Endothelial cell of umbilical vein (primary cell): ENCODE measurements around the gene SLC35G3. TPM values are rescaled to one million over a fixed set of nuclear protein-coding genes. Genes with fewer than 3 reads are reported as not detected.

Experiments
- BruUV-seq: library from RNA; stranded (reverse); fragments of 400-500 nt; replicated peaks from 2 replicates; lab custom pipeline; 2021; lab: Mats Ljungman, UMichigan
- CTCF ChIA-PET: fragments of 300-600, 350-600 bp; sonication (Branson Sonifier 250); formaldehyde crosslinking; loops from one replicate; lab custom pipeline; 2021; ENCODE audit warnings: antibody characterized with exemption, inconsistent platforms; lab: Charles Lee
- POLR2A ChIA-PET: fragments of 300-600, 350-600 bp; sonication (Branson Sonifier 250); formaldehyde crosslinking; loops from one replicate; lab custom pipeline; 2021; ENCODE audit warnings: antibody characterized with exemption, inconsistent platforms; lab: Charles Lee
- DNase-seq: peaks from one replicate; pipeline ENCODE4 v3.0.0-alpha.2; 2011; ENCODE audit warnings: low read depth, low spot score
- FAIRE-seq: peaks from 2 replicates; lab custom pipeline; 2011; peaks lifted over from hg19 to GRCh38; lab: Jason Lieb, UNC
- H2AFZ ChIP-seq: 2 replicates; pipeline ENCODE4 v1.6.0; 2012; ENCODE audit warnings: low read depth, low read length, control low read depth, inconsistent platforms
- H3K27ac ChIP-seq: 2 replicates; pipeline ENCODE4 v1.5.1; 2011; ENCODE audit warnings: low read depth, mild to moderate bottlenecking, control low read depth, low read length, moderate library complexity; ENCODE audit not compliant: insufficient read depth
- H3K27me3 ChIP-seq, 2 experiments: 2 replicates each; pipeline versions ENCODE4 v1.6.0 to v1.6.1; 2011; ENCODE audit warnings: low read length in 2 of 2, mixed read lengths in 1 of 2; ENCODE audit not compliant: control insufficient read depth in 2 of 2, insufficient read depth in 2 of 2
- H3K36me3 ChIP-seq, 2 experiments: 2 replicates in 1 of 2; 3 replicates in 1 of 2; pipeline ENCODE4 v1.5.1; 2011; ENCODE audit warnings: low read length in 2 of 2, mild to moderate bottlenecking in 1 of 2, moderate library complexity in 1 of 2; ENCODE audit not compliant: control insufficient read depth in 2 of 2, insufficient read depth in 2 of 2; ENCODE audit errors: extremely low read depth in 1 of 2
- H3K4me1 ChIP-seq: 3 replicates; pipeline ENCODE4 v1.5.1; 2011; ENCODE audit warnings: mild to moderate bottlenecking, low read length; ENCODE audit not compliant: control insufficient read depth, insufficient read depth; ENCODE audit errors: extremely low read depth
- H3K4me2 ChIP-seq: 2 replicates; pipeline ENCODE4 v1.6.1; 2011; ENCODE audit warnings: low read length, control low read depth, mixed read lengths; ENCODE audit not compliant: insufficient read depth
- H3K4me3 ChIP-seq, 3 experiments: fragments of 200-600 bp in 1 of 3; sonication (generic), shearing (Covaris generic) in 1 of 3; replicated peaks in 1 of 3; 2 replicates each; pipeline ENCODE4 v1.5.1; 2011 to 2016; ENCODE audit warnings: control low read depth in 3 of 3, low read length in 3 of 3, mild to moderate bottlenecking in 2 of 3, inconsistent platforms in 1 of 3, low read depth in 1 of 3, moderate library complexity in 1 of 3; ENCODE audit not compliant: insufficient read depth in 1 of 3
- H3K79me2 ChIP-seq: 2 replicates; pipeline ENCODE4 v1.6.0; 2012; ENCODE audit warnings: low read length, inconsistent platforms; ENCODE audit not compliant: control insufficient read depth, insufficient read depth
- H3K9ac ChIP-seq: replicated peaks from 2 replicates; pipeline ENCODE3; 2011; ENCODE audit warnings: low read length, control low read depth; ENCODE audit not compliant: insufficient read depth; ENCODE audit errors: extremely low read depth
- H3K9me1 ChIP-seq: replicated peaks from 3 replicates; pipeline ENCODE4 v1.6.0; 2011; ENCODE audit warnings: mild to moderate bottlenecking, low read length; ENCODE audit not compliant: control insufficient read depth, insufficient read depth; ENCODE audit errors: extremely low read depth
- H3K9me3 ChIP-seq: replicated peaks from 2 replicates; pipeline ENCODE4 v1.5.1; 2012; ENCODE audit warnings: low read length, inconsistent platforms; ENCODE audit not compliant: control insufficient read depth, insufficient read depth
- H4K20me1 ChIP-seq: replicated peaks from 2 replicates; pipeline ENCODE3; 2011; ENCODE audit warnings: mild to moderate bottlenecking, low read length; ENCODE audit not compliant: control insufficient read depth, insufficient read depth; ENCODE audit errors: extremely low read depth
- CTCF ChIP-seq, 2 donors: IDR thresholded peaks; 1 replicate in 1 of 2; 2 replicates in 1 of 2; pipeline ENCODE4 v1.5.1; 2011; ENCODE audit warnings: low read length in 2 of 2, mild to moderate bottlenecking in 2 of 2, moderate library complexity in 2 of 2, control low read depth in 1 of 2, inconsistent platforms in 1 of 2, low read depth in 1 of 2; ENCODE audit not compliant: insufficient read depth in 1 of 2; ENCODE audit errors: extremely low read depth in 1 of 2
- EZH2 ChIP-seq: IDR thresholded peaks from 2 replicates; pipeline ENCODE4 v1.6.1; 2012; ENCODE audit warnings: borderline replicate concordance, low read depth, mild to moderate bottlenecking, moderate library complexity, low read length, inconsistent platforms; ENCODE audit not compliant: severe bottlenecking
- FOS ChIP-seq: IDR thresholded peaks from 2 replicates; pipeline ENCODE4 v1.6.1; 2011; ENCODE audit warnings: mild to moderate bottlenecking, low read length, moderate library complexity, borderline replicate concordance; ENCODE audit not compliant: insufficient read depth
- GATA2 ChIP-seq: IDR thresholded peaks from 2 replicates; pipeline ENCODE4 v1.7.0; 2011; ENCODE audit warnings: low read depth, mild to moderate bottlenecking, moderate library complexity, mixed read lengths, low read length; ENCODE audit not compliant: insufficient read length, insufficient read depth
- JUN ChIP-seq: IDR thresholded peaks from 2 replicates; pipeline ENCODE4 v1.6.1; 2011; ENCODE audit warnings: borderline replicate concordance, low read depth; ENCODE audit not compliant: insufficient read length, insufficient read depth
- MAX ChIP-seq: IDR thresholded peaks from 2 replicates; pipeline ENCODE4 v1.6.1; 2011; ENCODE audit not compliant: insufficient read depth, insufficient read length
- MYC ChIP-seq: IDR thresholded peaks from one replicate; pipeline ENCODE4 v1.6.1; 2011; ENCODE audit warnings: mild to moderate bottlenecking, low read depth, low read length
- POLR2A ChIP-seq: IDR thresholded peaks from 2 replicates; pipeline ENCODE4 v1.6.1; 2012; ENCODE audit warnings: low read depth, mild to moderate bottlenecking, control low read depth, low read length
- POLR2AphosphoS5 ChIP-seq: IDR thresholded peaks from 2 replicates; pipeline ENCODE4 v1.6.1; 2012; ENCODE audit warnings: low read depth, mild to moderate bottlenecking, control low read depth, low read length, moderate library complexity; ENCODE audit not compliant: insufficient read depth
- dilution Hi-C: fragments of 300-500 bp; cut with MboI; formaldehyde crosslinking; loops from one replicate; pipeline ENCODE4 v1.15.0; 2019; ENCODE audit warnings: low sequenced_read_pairs; ENCODE audit not compliant: extremely low pct_ligation_motif_present
- intact Hi-C: fragments of 100-400 bp; cut with micrococcal nuclease; formaldehyde crosslinking; loops from one replicate; pipeline ENCODE4 v1.10.0; 2022
- polyA plus RNA-seq, 4 experiments: library from polyadenylated mRNA; depleted of rRNA in 3 of 4; stranded (reverse) in 3 of 4; unstranded in 1 of 4; fragments of >200 nt; gene quantifications; 2 replicates each; pipeline versions ENCODE4 v1.2.1 to v1.2.3, GENCODE V29; 2011 to 2012; ENCODE audit warnings: missing spikeins in 1 of 4
- total RNA-seq: library from RNA; stranded (reverse); gene quantifications from 2 replicates; pipeline ENCODE4 v1.2.3, GENCODE V29; 2021

SLC35G3 gene
- total and polyA plus RNA-seq, 2 donors (not counting 3 experiments of a cell fraction or from before 2014, with no cell fraction given) = not detected

GRCh38 chr17:35176897-35177296 lies 17.3 kb downstream of the SLC35G3 start:
- H4K20me1 ChIP-seq = no peaks in the 10 kb centered on the region
- TF ChIP-seq POLR2AphosphoS5 (no peak), CTCF (IDR thresholded peaks at IDR 0.05; ENCODE audit: extremely low read depth in 1 of 2, insufficient read depth in 1 of 2, low read depth in 1 of 2, low read length in 2 of 2) (no peak), FOS (no peak)
- no peaks in the 10 kb centered on the region for H3K4me1 ChIP-seq
- H3K36me3 ChIP-seq = no peaks in the 10 kb centered on the region
- no peaks in the 10 kb centered on the region for H3K9me1 ChIP-seq
- ChIA-PET CTCF (no interaction called here), POLR2A (no interaction called here)
- no peak overlapping the region for H3K9ac ChIP-seq
- peaks cover 0 to 3% of the 10 kb centered on the region in 2 experiments for H3K27me3 ChIP-seq
- no peak for FAIRE-seq
- no peak overlapping the region for H3K4me2 ChIP-seq
- DNase-seq = no peak
- H3K9me3 ChIP-seq = no peaks in the 10 kb centered on the region
- intact Hi-C loops (loop anchor here (10.0 kb wide), 1 partner anchor 258 kb away; the partner anchor contains the start of gene SLFN12), dilution Hi-C loops (no loop called here)
- no peak overlapping the region for H3K27ac ChIP-seq
- H3K4me3 ChIP-seq = no peak overlapping the region
- no peaks in the 10 kb centered on the region for H3K79me2 ChIP-seq
- H2AFZ ChIP-seq = no peak overlapping the region
- BruUV-seq = no TSS peak

- no peaks in the 10 kb centered on the region for H3K36me3 ChIP-seq
These were observed 18.4 kb downstream of the SLC35G3 start for GRCh38 chr17:35175638-35176415.

More at GRCh38 chr17:35175638-35176415, 18.4 kb downstream of the SLC35G3 start:
- intact Hi-C loops (loop anchor here (10.0 kb wide), 1 partner anchor 259 kb away; the partner anchor contains the start of gene SLFN12), dilution Hi-C loops (no loop called here)
- H3K4me1 ChIP-seq = no peaks in the 10 kb centered on the region
- TF ChIP-seq JUN (no peak), FOS (no peak), CTCF (IDR thresholded peaks at IDR 0.05; ENCODE audit: extremely low read depth in 1 of 2, insufficient read depth in 1 of 2, low read depth in 1 of 2, low read length in 2 of 2) (no peak), GATA2 (no peak), MYC (no peak), POLR2A (no peak), EZH2 (no peak), MAX (no peak)
- POLR2A ChIA-PET = no interaction called here
- no peak overlapping the region for H2AFZ ChIP-seq
- CTCF ChIA-PET = interaction anchor here (1.3 kb wide), 1 partner anchor 571 kb away, joined by 3 read pairs; no protein-coding TSS in a partner anchor
- no peaks in the 10 kb centered on the region for H4K20me1 ChIP-seq
- H3K9me3 ChIP-seq = no peaks in the 10 kb centered on the region
- BruUV-seq = no TSS peak
- H3K4me2 ChIP-seq = no peak overlapping the region
- H3K4me3 ChIP-seq = no peak overlapping the region
- no peak overlapping the region for H3K9ac ChIP-seq
- DNase-seq (no peak), FAIRE-seq (no peak)
- H3K79me2 ChIP-seq = no peaks in the 10 kb centered on the region
- H3K27me3 ChIP-seq = peaks cover 0 to 3% of the 10 kb centered on the region in 2 experiments
- H3K27ac ChIP-seq = no peak overlapping the region
- no peaks in the 10 kb centered on the region for H3K9me1 ChIP-seq
